ENCODE measurements around the gene PARPBP. TPM values are rescaled to one million over a fixed set of nuclear protein-coding genes. Genes with fewer than 3 reads are reported as not detected.

PARPBP gene
- total and polyA plus RNA-seq, 2 of the 13 experiments (the other 11 are each of a cell fraction or from before 2014, with no cell fraction given): 6.7 to 28.4 TPM

DNA sequence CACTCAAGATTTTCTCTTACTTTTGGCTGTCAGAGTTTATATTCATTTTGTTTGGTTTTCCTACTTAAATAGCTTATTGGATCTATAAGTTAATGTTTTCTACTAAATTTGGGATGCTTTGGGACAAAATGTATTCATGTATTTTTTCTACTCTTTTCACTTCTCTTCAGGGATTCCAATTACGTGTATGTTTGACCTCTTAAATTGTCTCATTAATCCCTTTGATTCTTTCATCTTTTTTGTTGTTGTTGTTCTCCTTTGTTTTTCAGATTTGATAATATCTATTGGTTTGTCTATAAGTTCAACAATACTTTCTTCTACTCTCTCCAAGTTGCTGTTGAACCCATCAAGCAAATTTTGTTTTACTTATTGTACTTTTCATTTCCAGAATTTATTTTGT lies 43.4 kb downstream of the PARPBP start:
- ChIA-PET CTCF (ENCODE audit: low intra/inter-chr PET ratio, low total read pairs) (no interaction called here), POLR2A (no interaction called here)

More for the DNA sequence above, 43.4 kb downstream of the PARPBP start:
- H3K4me3 ChIP-seq (replicated peaks in 1 of 3; ENCODE audit: insufficient read depth in 1 of 3, low read depth in 2 of 3, low read length in 3 of 3): no peak overlapping the region
- intact Hi-C loops (cut with micrococcal nuclease; ENCODE audit: unreplicated experiment): no loop called here
- no peaks in the 10 kb centered on the region for H3K4me1 ChIP-seq (ENCODE audit: insufficient read depth, low read length)
- no peak overlapping the region for H3K27ac ChIP-seq (ENCODE audit: extremely low read length, insufficient read depth, low read length)
- in situ Hi-C loops (cut with HindIII; ENCODE audit: extremely low pct_ligation_motif_present, low pct_unique_long_range_greater_than_20kb): no loop called here
- H3K36me3 ChIP-seq (replicated peaks in 1 of 2; ENCODE audit: control insufficient read depth in 1 of 2, insufficient read depth in 2 of 2, low read length in 2 of 2): no peaks in the 10 kb centered on the region
- H3K4me2 ChIP-seq (ENCODE audit: low read depth, low read length): no peak overlapping the region
- H3K27me3 ChIP-seq (ENCODE audit: control insufficient read depth in 1 of 2, insufficient read depth in 2 of 2, low read length in 2 of 2): no peaks in the 10 kb centered on the region
- H3K79me2 ChIP-seq (ENCODE audit: insufficient read depth, low read length): no peaks in the 10 kb centered on the region
- H3K9ac ChIP-seq (ENCODE audit: insufficient read depth, low read depth, low read length): no peak overlapping the region
- ATAC-seq: no peak
- no peaks in the 10 kb centered on the region for H3K9me3 ChIP-seq (ENCODE audit: low read length)
- no peak for DNase-seq (ENCODE audit: low spot score)
- no peak overlapping the region for H2AFZ ChIP-seq (ENCODE audit: low read length)
- TF ChIP-seq DMAP1 (CRISPR knock-in tag; IDR thresholded peaks at IDR 0.05): no peak
- TF ChIP-seq FLYWCH1 (CRISPR knock-in tag; IDR thresholded peaks at IDR 0.05): no peak
- TF ChIP-seq, protein P1, sequence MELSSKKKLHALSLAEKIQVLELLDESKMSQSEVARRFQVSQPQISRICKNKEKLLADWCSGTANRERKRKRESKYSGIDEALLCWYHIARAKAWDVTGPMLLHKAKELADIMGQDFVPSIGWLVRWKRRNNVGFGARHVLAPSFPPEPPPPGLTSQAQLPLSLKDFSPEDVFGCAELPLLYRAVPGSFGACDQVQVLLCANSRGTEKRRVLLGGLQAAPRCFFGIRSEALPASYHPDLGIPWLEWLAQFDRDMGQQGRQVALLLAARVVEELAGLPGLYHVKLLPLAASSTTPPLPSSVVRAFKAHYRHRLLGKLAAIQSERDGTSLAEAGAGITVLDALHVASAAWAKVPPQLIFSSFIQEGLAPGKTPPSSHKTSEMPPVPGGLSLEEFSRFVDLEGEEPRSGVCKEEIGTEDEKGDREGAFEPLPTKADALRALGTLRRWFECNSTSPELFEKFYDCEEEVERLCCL (CRISPR knock-in tag; IDR thresholded peaks at IDR 0.05; ENCODE audit: borderline replicate concordance): no peak
- no peak for TF ChIP-seq ZNF83 (CRISPR knock-in tag; IDR thresholded peaks at IDR 0.05; ENCODE audit: borderline replicate concordance)
- TF ChIP-seq, protein P2, sequence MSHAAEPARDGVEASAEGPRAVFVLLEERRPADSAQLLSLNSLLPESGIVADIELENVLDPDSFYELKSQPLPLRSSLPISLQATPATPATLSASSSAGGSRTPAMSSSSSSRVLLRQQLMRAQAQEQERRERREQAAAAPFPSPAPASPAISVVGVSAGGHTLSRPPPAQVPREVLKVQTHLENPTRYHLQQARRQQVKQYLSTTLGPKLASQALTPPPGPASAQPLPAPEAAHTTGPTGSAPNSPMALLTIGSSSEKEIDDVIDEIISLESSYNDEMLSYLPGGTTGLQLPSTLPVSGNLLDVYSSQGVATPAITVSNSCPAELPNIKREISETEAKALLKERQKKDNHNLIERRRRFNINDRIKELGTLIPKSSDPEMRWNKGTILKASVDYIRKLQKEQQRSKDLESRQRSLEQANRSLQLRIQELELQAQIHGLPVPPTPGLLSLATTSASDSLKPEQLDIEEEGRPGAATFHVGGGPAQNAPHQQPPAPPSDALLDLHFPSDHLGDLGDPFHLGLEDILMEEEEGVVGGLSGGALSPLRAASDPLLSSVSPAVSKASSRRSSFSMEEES (CRISPR knock-in tag; IDR thresholded peaks at IDR 0.05): no peak
- no peak for TF ChIP-seq ATAD3A (CRISPR knock-in tag; IDR thresholded peaks at IDR 0.05)
- no peak for TF ChIP-seq NCOA2 (CRISPR knock-in tag; IDR thresholded peaks at IDR 0.05)
- TF ChIP-seq SP2 (CRISPR knock-in tag; IDR thresholded peaks at IDR 0.05): no peak
- TF ChIP-seq ZSCAN20 (CRISPR knock-in tag; IDR thresholded peaks at IDR 0.05; ENCODE audit: borderline replicate concordance): no peak
- TF ChIP-seq NFATC3 (CRISPR knock-in tag; IDR thresholded peaks at IDR 0.05): no peak
- no peak for TF ChIP-seq SNAI1 (CRISPR knock-in tag; IDR thresholded peaks at IDR 0.05; ENCODE audit: borderline replicate concordance)
- no peak for TF ChIP-seq ZSCAN9 (CRISPR knock-in tag; IDR thresholded peaks at IDR 0.05; ENCODE audit: borderline replicate concordance)
- TF ChIP-seq, protein P3, sequence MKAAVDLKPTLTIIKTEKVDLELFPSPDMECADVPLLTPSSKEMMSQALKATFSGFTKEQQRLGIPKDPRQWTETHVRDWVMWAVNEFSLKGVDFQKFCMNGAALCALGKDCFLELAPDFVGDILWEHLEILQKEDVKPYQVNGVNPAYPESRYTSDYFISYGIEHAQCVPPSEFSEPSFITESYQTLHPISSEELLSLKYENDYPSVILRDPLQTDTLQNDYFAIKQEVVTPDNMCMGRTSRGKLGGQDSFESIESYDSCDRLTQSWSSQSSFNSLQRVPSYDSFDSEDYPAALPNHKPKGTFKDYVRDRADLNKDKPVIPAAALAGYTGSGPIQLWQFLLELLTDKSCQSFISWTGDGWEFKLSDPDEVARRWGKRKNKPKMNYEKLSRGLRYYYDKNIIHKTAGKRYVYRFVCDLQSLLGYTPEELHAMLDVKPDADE (CRISPR knock-in tag; IDR thresholded peaks at IDR 0.05): no peak
- TF ChIP-seq ZNF17 (CRISPR knock-in tag; IDR thresholded peaks at IDR 0.05): no peak
- no peak for TF ChIP-seq KAT7 (CRISPR knock-in tag; IDR thresholded peaks at IDR 0.05; ENCODE audit: borderline replicate concordance)
- TF ChIP-seq, protein P4, sequence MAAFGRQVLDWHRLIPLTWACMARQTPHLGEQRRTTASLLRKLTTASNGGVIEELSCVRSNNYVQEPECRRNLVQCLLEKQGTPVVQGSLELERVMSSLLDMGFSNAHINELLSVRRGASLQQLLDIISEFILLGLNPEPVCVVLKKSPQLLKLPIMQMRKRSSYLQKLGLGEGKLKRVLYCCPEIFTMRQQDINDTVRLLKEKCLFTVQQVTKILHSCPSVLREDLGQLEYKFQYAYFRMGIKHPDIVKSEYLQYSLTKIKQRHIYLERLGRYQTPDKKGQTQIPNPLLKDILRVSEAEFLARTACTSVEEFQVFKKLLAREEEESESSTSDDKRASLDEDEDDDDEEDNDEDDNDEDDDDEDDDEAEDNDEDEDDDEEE (CRISPR knock-in tag; IDR thresholded peaks at IDR 0.05): no peak
- TF ChIP-seq ZNF263 (CRISPR knock-in tag; IDR thresholded peaks at IDR 0.05): no peak
- WGBS (ENCODE audit: low lambda C conversion rate): 96% methylated on average over 1 of the region's 1 CpG
- no peak for FAIRE-seq
- H4K20me1 ChIP-seq (ENCODE audit: insufficient read depth, low read length): no peaks in the 10 kb centered on the region
- BruUV-seq (replicated peaks): no TSS peak
